ENCODE results near the gene TENT4A.

TENT4A gene

DNA sequence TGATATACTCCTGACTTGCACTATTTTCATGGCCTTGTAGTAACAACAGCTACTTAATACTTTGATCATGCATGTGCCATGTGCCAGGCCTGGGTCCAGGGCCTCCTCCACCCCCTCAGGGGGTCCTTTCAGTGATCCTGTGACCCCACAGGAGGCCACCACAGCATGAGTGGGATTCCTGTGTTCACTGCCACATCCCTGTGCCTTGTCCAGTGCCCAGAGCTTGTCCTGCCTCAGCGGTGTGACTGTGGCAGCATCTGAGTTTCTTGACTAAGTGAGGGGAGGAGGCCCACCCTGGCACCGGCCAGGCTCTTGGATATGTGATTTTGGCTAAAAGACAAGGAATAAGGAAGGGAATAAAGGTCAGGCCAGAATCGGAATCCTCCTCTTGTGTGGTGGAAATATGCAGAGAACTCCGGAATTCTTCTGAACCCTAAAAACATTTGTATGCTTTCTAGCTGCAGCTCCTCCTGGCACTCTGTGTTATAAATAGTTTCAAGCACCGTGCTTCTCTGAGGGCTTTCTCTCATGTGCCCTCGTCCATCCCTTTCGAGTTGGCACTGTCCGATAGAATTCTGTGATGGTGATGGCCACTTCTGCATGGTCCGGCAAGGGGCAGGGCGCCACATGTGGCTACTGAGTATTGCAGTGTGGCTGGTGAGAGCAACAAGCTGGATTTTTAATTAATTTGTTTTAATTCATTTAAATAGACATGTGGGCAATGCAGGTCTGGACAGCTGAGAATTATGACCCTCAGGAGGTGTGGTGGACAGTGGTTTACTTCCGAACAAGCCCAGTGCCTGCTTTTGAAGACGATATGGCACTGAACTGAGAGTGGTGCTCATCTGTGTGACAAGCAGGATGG lies 31.8 kb downstream of the TENT4A start:
- no peak for ATAC-seq
- Mint-ChIP-seq H3K27ac (peak overlapping the region; percentile 64), H3K9me3 (no peaks in the 10 kb centered on the region), H3K36me3 (peaks cover 65% of the 10 kb centered on the region), H3K4me3 (no peak overlapping the region), H3K27me3 (no peaks in the 10 kb centered on the region), H3K4me1 (peaks cover 32% of the 10 kb centered on the region)

DNA sequence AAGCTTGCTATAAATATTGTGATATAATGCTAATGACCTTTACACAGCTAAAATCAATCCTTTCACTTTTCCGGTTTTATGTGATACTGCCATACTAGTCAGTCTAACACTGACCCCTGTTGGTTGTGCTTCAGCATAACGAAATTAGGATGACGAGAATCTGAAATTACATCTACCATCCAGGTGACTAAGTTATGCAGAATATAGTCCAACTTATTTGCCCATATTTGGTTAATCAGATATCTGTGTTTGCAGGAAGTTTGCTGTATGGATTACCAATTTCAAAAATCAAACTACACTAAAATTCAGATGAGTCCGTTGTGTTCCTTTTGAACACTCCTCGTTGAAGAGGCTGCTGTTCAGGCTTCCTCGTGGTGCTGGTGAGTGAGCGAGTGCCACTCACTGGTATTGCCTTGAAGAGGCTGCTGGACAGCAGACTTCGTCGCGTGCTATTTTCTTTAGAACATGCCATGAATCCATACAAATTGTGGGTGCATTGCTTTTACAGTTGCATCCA lies 32.5 kb downstream of the TENT4A start:
- no peak overlapping the region for H3K4me3 Mint-ChIP-seq
- H3K27ac Mint-ChIP-seq, result no peak overlapping the region
- peaks cover 69% of the 10 kb centered on the region for H3K36me3 Mint-ChIP-seq
- no peak for ATAC-seq
- no peaks in the 10 kb centered on the region for H3K9me3 Mint-ChIP-seq
- no peaks in the 10 kb centered on the region for H3K27me3 Mint-ChIP-seq
- peaks cover 34% of the 10 kb centered on the region for H3K4me1 Mint-ChIP-seq

DNA sequence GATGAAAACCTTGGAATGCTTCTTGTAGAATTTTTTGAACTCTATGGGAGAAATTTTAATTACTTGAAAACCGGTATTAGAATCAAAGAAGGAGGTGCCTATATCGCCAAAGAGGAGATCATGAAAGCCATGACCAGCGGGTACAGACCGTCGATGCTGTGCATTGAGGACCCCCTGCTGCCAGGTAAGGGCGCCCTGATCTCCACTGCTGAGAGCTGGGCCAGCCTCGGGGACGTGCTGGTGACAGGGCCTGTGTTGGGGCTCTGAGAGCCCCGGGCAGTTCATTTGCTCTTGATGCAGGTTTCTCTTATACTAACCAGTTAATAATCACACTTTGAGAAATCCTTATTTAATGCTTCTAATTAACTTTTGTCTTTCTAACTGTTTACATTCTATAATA lies 33.0 kb downstream of the TENT4A start:
- H3K27me3 Mint-ChIP-seq, result no peaks in the 10 kb centered on the region
- no peak overlapping the region for H3K27ac Mint-ChIP-seq
- H3K4me1 Mint-ChIP-seq, result peaks cover 34% of the 10 kb centered on the region
- no peaks in the 10 kb centered on the region for H3K9me3 Mint-ChIP-seq
- H3K4me3 Mint-ChIP-seq, result no peak overlapping the region
- no peak for ATAC-seq
- H3K36me3 Mint-ChIP-seq, result peaks cover 71% of the 10 kb centered on the region

DNA sequence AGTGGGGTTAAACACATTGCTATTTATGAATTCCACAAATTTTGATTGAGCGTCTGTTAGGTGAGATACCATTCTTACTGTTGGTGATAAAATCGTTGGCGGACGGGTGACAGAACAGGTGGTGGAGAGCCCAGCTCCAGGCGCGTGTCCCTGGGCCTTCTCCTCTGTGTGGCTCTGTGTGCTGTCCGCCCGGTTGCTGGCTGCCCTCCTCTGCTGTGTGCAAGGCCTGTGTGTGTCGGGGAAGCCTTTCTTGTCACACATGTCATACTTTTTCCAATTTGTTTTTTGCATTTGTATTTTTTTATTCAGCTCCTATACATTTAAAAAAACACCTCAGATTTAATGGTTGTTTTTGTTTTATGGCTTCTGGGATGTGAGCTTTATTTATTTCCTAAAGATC lies 33.9 kb downstream of the TENT4A start:
- H3K4me3 Mint-ChIP-seq, result no peak overlapping the region
- H3K27me3 Mint-ChIP-seq, result no peaks in the 10 kb centered on the region
- peaks cover 34% of the 10 kb centered on the region for H3K4me1 Mint-ChIP-seq
- H3K27ac Mint-ChIP-seq, result no peak overlapping the region
- H3K36me3 Mint-ChIP-seq, result peaks cover 77% of the 10 kb centered on the region
- H3K9me3 Mint-ChIP-seq, result no peaks in the 10 kb centered on the region
- ATAC-seq, result no peak

DNA sequence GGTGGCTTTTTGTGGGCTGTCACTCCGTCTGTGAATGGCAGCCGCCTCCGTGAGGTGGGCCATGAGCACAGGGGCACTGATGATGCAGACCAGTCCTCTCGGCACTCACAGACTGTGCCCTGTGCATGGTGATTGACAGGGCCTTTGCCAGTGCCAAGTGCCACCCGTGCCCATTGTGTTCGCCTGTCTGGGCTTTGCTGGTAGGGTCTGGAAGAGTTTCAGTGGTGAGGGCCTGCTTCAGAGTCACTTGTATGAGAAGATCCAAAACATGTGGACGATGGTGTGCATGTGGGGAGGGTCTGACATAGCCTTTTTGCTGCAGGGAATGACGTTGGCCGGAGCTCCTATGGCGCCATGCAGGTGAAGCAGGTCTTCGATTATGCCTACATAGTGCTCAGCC lies 34.9 kb downstream of the TENT4A start:
- Mint-ChIP-seq H3K4me3 (no peak overlapping the region), H3K27me3 (no peaks in the 10 kb centered on the region), H3K9me3 (no peaks in the 10 kb centered on the region), H3K36me3 (peaks cover 84% of the 10 kb centered on the region), H3K27ac (no peak overlapping the region), H3K4me1 (peaks cover 32% of the 10 kb centered on the region)
- ATAC-seq, result no peak

DNA sequence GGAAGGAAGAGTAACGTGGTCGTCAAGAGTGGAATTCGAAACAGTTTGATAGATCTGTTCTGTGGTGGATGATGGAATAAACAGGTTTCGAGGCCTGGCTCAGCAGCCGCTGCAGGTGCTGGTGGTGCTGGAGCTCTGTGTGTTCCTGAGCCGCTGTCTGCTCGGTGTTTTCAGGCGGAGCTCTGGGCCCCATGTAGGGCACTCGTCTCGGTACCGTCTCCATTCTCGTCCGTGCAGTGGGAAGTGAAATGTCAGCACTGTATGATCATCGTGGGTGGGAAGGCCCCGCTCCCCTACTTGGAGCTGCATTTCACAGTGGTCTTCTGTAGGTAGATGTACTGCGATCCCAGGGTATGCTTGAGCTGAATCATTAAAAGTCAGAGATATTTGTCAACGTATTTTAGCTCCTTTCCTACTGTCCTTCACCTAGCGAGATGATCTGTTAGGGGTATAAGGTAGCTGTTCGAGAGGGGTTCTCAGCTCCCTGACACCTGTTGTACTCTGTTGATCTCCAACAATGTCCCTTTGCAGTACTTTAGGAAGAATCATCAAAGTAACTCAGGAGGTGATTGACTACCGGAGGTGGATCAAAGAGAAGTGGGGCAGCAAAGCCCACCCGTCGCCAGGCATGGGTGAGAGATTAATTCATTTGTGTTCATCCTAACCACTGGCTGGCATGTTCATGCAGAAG lies 35.9 kb downstream of the TENT4A start:
- H3K4me1 Mint-ChIP-seq, result peaks cover 28% of the 10 kb centered on the region
- no peak overlapping the region for H3K4me3 Mint-ChIP-seq
- no peaks in the 10 kb centered on the region for H3K27me3 Mint-ChIP-seq
- no peak for ATAC-seq
- H3K9me3 Mint-ChIP-seq, result no peaks in the 10 kb centered on the region
- H3K36me3 Mint-ChIP-seq, result peaks cover 87% of the 10 kb centered on the region
- no peak overlapping the region for H3K27ac Mint-ChIP-seq

DNA sequence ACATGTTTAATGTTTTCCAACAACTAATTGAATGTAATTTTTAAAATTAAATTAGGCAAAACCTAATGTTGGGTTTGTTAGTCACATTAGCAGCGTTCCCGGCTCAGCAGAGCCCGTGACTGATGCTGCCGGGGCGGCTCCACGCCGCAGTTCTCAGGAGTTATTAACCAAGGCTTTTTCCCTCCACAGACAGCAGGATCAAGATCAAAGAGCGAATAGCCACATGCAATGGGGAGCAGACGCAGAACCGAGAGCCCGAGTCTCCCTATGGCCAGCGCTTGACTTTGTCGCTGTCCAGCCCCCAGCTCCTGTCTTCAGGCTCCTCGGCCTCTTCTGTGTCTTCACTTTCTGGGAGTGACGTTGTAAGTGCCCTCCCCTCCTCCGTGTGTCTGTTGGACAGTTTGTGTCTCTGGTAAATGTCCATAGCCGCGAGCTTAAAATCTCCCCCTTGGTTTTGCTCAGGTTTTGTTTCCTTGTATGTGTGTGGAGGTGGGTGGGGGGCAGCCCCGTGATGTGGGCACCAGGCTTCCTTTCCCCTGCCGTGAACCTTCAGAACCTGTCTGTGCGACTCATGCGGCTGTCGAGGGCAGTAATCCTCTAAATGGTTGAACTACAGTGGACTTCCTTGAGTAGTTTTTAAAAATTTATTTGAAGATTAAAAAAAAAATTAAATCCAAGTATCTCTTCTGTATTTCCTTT lies 37.1 kb downstream of the TENT4A start:
- Mint-ChIP-seq H3K4me1 (peaks cover 22% of the 10 kb centered on the region), H3K36me3 (peaks cover 90% of the 10 kb centered on the region), H3K27ac (no peak overlapping the region), H3K9me3 (no peaks in the 10 kb centered on the region), H3K4me3 (no peak overlapping the region), H3K27me3 (no peaks in the 10 kb centered on the region)
- ATAC-seq, result no peak

DNA sequence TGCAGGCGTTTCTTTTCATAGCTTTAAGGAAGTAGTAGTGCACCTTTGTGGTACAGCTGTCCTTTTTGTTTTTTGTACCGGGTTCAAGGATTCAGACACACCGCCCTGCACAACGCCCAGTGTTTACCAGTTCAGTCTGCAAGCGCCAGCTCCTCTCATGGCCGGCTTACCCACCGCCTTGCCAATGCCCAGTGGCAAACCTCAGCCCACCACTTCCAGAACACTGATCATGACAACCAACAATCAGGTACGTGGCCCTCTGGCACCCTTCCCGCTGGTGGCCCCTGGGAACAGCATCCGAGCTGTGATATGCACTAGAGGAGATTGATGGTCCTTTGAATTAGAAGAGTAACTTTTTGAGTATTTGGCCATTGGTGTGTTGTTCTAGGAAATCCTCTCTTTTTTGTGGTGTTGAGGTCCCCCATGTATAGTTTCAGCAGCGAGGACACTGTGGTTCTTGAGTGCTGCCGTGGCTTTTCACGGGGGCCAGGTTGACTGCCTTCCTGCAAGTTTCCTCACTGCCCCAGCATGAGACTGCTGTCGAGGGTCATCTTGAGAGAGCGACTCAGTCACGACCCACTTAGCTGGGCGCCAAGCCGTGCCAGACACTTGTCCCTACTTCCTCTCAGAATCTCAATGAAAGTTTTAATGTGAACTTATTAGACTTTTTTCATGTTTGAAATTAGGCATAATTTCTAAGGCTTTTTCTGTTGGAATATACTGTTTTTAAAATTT lies 37.9 kb downstream of the TENT4A start:
- Mint-ChIP-seq H3K27me3 (no peaks in the 10 kb centered on the region), H3K4me3 (no peak overlapping the region), H3K36me3 (peaks cover 93% of the 10 kb centered on the region), H3K9me3 (no peaks in the 10 kb centered on the region), H3K27ac (no peak overlapping the region), H3K4me1 (peaks cover 17% of the 10 kb centered on the region)
- ATAC-seq, result no peak

DNA sequence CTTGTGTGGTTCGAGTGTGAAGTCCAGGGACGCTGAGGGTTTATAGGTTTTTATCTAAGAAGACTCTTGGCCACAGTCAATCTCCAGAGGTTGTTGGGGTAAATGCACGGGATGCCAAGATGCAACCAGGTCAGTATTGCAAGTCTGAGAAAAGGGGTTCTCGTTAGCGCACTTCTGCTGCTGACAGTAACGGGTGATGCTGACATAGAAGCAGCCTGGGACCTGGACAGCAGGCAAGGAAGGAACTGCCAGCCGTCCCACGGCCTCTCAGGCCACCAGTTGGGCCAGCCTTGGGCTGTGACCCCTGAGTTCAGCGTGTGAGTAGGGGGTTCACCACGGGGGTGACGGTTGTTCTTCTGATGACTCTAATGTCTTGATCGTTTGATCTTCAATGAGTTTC lies 39.0 kb downstream of the TENT4A start:
- ATAC-seq, result no peak
- Mint-ChIP-seq H3K27me3 (no peaks in the 10 kb centered on the region), H3K27ac (no peak overlapping the region), H3K36me3 (peaks cover 87% of the 10 kb centered on the region), H3K4me3 (no peak overlapping the region), H3K4me1 (peaks cover 17% of the 10 kb centered on the region), H3K9me3 (no peaks in the 10 kb centered on the region)

DNA sequence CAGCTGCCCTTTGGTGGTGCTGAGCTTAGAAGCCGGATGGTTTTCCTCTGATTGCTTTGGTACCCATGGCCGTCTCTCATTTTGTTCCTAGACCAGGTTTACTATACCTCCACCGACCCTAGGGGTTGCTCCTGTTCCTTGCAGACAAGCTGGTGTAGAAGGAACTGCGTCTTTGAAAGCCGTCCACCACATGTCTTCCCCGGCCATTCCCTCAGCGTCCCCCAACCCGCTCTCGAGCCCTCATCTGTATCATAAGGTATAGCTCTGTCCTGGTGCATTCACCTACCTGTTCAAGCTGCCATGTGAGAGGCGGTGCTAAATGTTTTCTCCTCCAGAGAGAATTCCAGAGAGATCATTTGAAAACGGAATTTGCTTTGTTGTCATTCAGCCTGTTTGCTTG lies 39.5 kb downstream of the TENT4A start:
- peaks cover 17% of the 10 kb centered on the region for H3K4me1 Mint-ChIP-seq
- no peak for ATAC-seq
- no peaks in the 10 kb centered on the region for H3K27me3 Mint-ChIP-seq
- no peak overlapping the region for H3K27ac Mint-ChIP-seq
- no peaks in the 10 kb centered on the region for H3K9me3 Mint-ChIP-seq
- no peak overlapping the region for H3K4me3 Mint-ChIP-seq
- H3K36me3 Mint-ChIP-seq, result peaks cover 83% of the 10 kb centered on the region

DNA sequence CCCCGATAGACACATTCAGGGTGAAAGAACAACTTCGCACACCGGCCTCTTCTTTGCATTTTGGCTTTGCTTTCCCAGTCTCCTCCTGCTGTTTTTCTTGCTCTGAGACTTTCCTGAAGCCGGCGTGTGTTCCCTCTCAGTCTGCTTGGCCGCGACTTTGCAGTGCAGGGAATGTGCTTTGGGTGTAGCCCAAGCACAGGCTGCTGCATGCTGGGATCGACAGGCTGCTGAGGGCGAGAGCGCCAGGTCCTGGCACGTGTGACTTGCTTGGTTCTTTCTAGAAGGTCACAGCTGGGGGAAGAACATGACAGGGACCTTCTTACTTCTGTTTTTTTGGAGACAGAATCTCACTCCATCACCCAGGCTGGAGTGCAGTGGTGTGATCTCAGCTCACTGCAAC lies 40.6 kb downstream of the TENT4A start:
- Mint-ChIP-seq H3K4me1 (peaks cover 13% of the 10 kb centered on the region), H3K36me3 (peaks cover 80% of the 10 kb centered on the region), H3K27me3 (no peaks in the 10 kb centered on the region), H3K9me3 (no peaks in the 10 kb centered on the region), H3K4me3 (no peak overlapping the region), H3K27ac (no peak overlapping the region)
- ATAC-seq, result no peak

DNA sequence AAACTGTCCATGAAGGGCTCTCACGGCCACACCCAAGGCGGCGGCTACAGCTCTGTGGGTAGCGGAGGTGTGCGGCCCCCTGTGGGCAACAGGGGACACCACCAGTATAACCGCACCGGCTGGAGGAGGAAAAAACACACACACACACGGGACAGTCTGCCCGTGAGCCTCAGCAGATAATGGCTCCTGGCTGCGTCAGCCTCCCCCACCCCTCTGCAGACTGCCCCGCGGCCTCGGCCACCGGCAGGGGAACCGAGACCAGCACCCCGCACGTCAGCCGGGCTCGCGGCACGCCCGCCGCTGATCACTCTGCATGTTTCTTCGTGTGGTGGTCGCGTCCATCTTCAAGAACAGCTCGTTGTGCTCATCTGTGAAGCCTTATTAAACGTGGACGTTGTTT lies 41.5 kb downstream of the TENT4A start:
- Mint-ChIP-seq H3K4me3 (no peak overlapping the region), H3K9me3 (no peaks in the 10 kb centered on the region), H3K36me3 (peaks cover 77% of the 10 kb centered on the region), H3K27me3 (no peaks in the 10 kb centered on the region), H3K4me1 (peaks cover 7% of the 10 kb centered on the region), H3K27ac (no peak overlapping the region)
- no peak for ATAC-seq

DNA sequence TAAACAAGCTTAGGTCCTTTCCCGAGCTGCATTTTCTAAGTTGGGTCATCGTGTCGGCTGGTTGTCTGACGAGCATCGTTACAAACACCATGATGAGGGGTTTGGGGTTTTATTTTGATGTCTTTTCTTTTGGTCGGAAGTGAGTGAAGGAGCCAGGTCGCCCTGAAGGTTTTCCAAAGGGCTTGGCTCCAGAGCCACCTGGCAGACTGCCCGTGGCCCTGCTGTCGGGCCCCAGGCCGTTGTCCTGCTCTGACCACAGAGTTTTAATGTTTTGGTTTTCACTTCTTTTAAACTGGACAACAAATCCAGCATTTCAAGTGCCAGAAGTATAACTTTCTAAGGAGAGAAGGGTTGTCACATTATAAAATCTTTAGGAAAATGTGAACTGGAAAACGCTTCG lies 42.3 kb downstream of the TENT4A start:
- Mint-ChIP-seq H3K4me3 (no peak overlapping the region), H3K36me3 (peaks cover 78% of the 10 kb centered on the region), H3K27ac (no peak overlapping the region), H3K4me1 (peaks cover 2% of the 10 kb centered on the region), H3K27me3 (no peaks in the 10 kb centered on the region), H3K9me3 (no peaks in the 10 kb centered on the region)
- no peak for ATAC-seq

DNA sequence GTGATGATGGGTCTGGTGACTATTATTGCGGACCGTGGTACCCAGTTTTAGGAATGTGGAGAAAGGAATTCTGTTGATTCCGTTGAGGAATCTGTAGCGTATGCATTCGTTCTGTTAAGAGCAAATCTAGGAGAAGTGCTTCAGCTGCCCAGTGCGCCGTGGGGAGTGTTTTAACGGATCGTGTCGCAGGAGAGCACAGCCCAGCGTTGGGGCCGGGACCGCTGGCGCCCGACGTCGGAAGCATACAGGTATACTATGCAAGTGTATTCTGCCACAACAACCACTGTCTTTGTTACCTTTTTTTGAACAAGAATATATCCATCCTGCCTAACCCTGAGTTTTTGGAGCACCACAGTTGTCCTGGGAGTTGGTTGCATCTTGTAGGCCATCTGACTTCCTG lies 42.7 kb downstream of the TENT4A start:
- Mint-ChIP-seq H3K4me3 (no peak overlapping the region), H3K27ac (no peak overlapping the region), H3K36me3 (peaks cover 78% of the 10 kb centered on the region), H3K9me3 (peaks cover 2% of the 10 kb centered on the region), H3K4me1 (no peaks in the 10 kb centered on the region), H3K27me3 (no peaks in the 10 kb centered on the region)
- no peak for ATAC-seq

DNA sequence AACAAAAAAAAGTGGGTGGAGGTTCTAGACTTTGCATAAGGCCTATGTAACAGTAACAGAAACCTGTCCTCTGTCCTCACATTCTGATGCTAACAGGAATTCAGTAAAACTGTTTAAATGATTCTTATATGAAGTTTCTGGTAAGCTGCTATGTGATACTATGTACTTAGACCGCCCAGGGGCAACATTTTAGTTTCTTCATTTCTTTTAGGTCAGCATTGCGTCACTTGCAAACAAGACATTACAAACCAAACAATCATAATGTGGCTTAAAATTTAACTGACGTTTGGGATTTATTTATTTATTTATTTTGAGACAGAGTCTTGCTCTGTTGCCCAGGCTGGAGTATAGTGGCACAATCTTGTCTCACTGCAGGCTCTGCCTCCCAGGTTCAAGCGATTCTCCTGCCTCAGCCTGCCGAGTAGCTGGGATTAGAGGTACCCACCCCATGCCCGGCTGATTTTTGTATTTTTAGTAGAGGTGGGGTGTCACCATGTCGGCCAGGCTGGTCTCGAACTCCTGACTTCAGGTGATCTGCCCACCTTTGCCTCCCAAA lies 44.3 kb downstream of the TENT4A start:
- no peak for ATAC-seq
- Mint-ChIP-seq H3K4me3 (no peak overlapping the region), H3K36me3 (peaks cover 65% of the 10 kb centered on the region)

More for the DNA sequence above, 44.3 kb downstream of the TENT4A start:
- peaks cover 2% of the 10 kb centered on the region for H3K9me3 Mint-ChIP-seq
- no peaks in the 10 kb centered on the region for H3K27me3 Mint-ChIP-seq
- no peaks in the 10 kb centered on the region for H3K4me1 Mint-ChIP-seq
- no peak overlapping the region for H3K27ac Mint-ChIP-seq

Measured in stimulated activated memory B cell treated with anti-CD40 and anti-IgM and Interleukin-4, amounts not matched to agents 10 μg/mL and 1 μg/mL and 100 μg/mL, for 72 hours (primary cell).